ENCODE measurements around the gene MST1.
A peak's percentile ranks its signal among the peaks of the same experiment; 100 is the strongest.

MST1 gene

GRCh38 chr3:49727924-49728361, 38.7 kb upstream of the MST1 start:
- Histone ChIP-seq H3K79me2 (ENCODE audit: insufficient read depth, low read length) (no peaks in the 10 kb centered on the region), H3K27ac (ENCODE audit: low read depth, low read length, poor library complexity, severe bottlenecking) (no peak overlapping the region), H3K9ac (ENCODE audit: low read length) (no peak overlapping the region), H3K9me3 (ENCODE audit: low read length) (no peaks in the 10 kb centered on the region), H3K4me2 (ENCODE audit: low read length) (no peak overlapping the region), H3K36me3 (ENCODE audit: insufficient read depth, low read length) (peaks cover 33% of the 10 kb centered on the region), H4K20me1 (ENCODE audit: insufficient read depth, low read length) (no peaks in the 10 kb centered on the region), H3K27me3 (ENCODE audit: insufficient read depth, low read length) (no peaks in the 10 kb centered on the region), H3K4me1 (ENCODE audit: insufficient read depth, low read length, severe bottlenecking) (peaks cover 24% of the 10 kb centered on the region), H3K4me3 (ENCODE audit: low read depth, low read length, poor library complexity, severe bottlenecking) (no peak overlapping the region), H3F3A (ENCODE audit: insufficient read depth, low read length) (no peaks in the 10 kb centered on the region), H2AFZ (ENCODE audit: low read length) (no peak overlapping the region), H3K9me2 (ENCODE audit: low read depth, low read length) (no peaks in the 10 kb centered on the region)
- no peak for TF ChIP-seq CTCF (IDR thresholded peaks at IDR 0.05; ENCODE audit: low read length)
- no peak for TF ChIP-seq EZH2 (IDR thresholded peaks at IDR 0.05; ENCODE audit: borderline replicate concordance, low read length)

- peak overlapping the region; percentile 85 for H3K27ac ChIP-seq (ENCODE audit: low read depth, low read length, poor library complexity, severe bottlenecking)
- peaks cover 31% of the 10 kb centered on the region for H3K36me3 ChIP-seq (ENCODE audit: insufficient read depth, low read length)
- H2AFZ ChIP-seq (ENCODE audit: low read length): no peak overlapping the region
- no peaks in the 10 kb centered on the region for H3K9me3 ChIP-seq (ENCODE audit: low read length)
- peak overlapping the region; percentile 30; the same call in 1 of the 2 replicates for H3K9ac ChIP-seq (ENCODE audit: low read length)
- H3F3A ChIP-seq (ENCODE audit: insufficient read depth, low read length): no peaks in the 10 kb centered on the region
- H3K4me1 ChIP-seq (ENCODE audit: insufficient read depth, low read length, severe bottlenecking): peaks cover 30% of the 10 kb centered on the region
- H3K9me2 ChIP-seq (ENCODE audit: low read depth, low read length): no peaks in the 10 kb centered on the region
- H3K27me3 ChIP-seq (ENCODE audit: insufficient read depth, low read length): no peaks in the 10 kb centered on the region
- H4K20me1 ChIP-seq (ENCODE audit: insufficient read depth, low read length): no peaks in the 10 kb centered on the region
- peak overlapping the region; percentile 28; the same call in 1 of the 2 replicates for H3K4me2 ChIP-seq (ENCODE audit: low read length)
- no peak overlapping the region for H3K4me3 ChIP-seq (ENCODE audit: low read depth, low read length, poor library complexity, severe bottlenecking)
- H3K79me2 ChIP-seq (ENCODE audit: insufficient read depth, low read length): no peaks in the 10 kb centered on the region
- TF ChIP-seq EZH2 (IDR thresholded peaks at IDR 0.05; ENCODE audit: borderline replicate concordance, low read length) (no peak), CTCF (IDR thresholded peaks at IDR 0.05; ENCODE audit: low read length) (no peak)
These were observed 38.1 kb upstream of the MST1 start for GRCh38 chr3:49727154-49727923.

GRCh38 chr3:49725906-49726681, 36.8 kb upstream of the MST1 start:
- Histone ChIP-seq H3K9me2 (ENCODE audit: low read depth, low read length) (no peaks in the 10 kb centered on the region), H2AFZ (ENCODE audit: low read length) (no peak overlapping the region), H3F3A (ENCODE audit: insufficient read depth, low read length) (no peaks in the 10 kb centered on the region), H3K27me3 (ENCODE audit: insufficient read depth, low read length) (no peaks in the 10 kb centered on the region), H3K4me1 (ENCODE audit: insufficient read depth, low read length, severe bottlenecking) (peaks cover 30% of the 10 kb centered on the region), H3K9me3 (ENCODE audit: low read length) (no peaks in the 10 kb centered on the region), H3K36me3 (ENCODE audit: insufficient read depth, low read length) (peaks cover 35% of the 10 kb centered on the region), H3K27ac (ENCODE audit: low read depth, low read length, poor library complexity, severe bottlenecking) (peak overlapping the region; percentile 85), H4K20me1 (ENCODE audit: insufficient read depth, low read length) (no peaks in the 10 kb centered on the region), H3K4me3 (ENCODE audit: low read depth, low read length, poor library complexity, severe bottlenecking) (no peak overlapping the region), H3K9ac (ENCODE audit: low read length) (no peak overlapping the region; the same call in 1 of the 2 replicates), H3K79me2 (ENCODE audit: insufficient read depth, low read length) (no peaks in the 10 kb centered on the region), H3K4me2 (ENCODE audit: low read length) (no peak overlapping the region; the same call in 1 of the 2 replicates)
- no peak for TF ChIP-seq EZH2 (IDR thresholded peaks at IDR 0.05; ENCODE audit: borderline replicate concordance, low read length)
- TF ChIP-seq CTCF (IDR thresholded peaks at IDR 0.05; ENCODE audit: low read length): no peak
